Liver (tissue), 9 donors: ENCODE data around the gene RGS7. TPM values are rescaled to one million over a fixed set of nuclear protein-coding genes. Genes with fewer than 3 reads are reported as not detected.

Experiments
- DNase-seq: peaks from one replicate; pipeline ENCODE4 v3.0.0-alpha.2; 2017; ENCODE audit warnings: low spot score
- H3K27ac ChIP-seq, 2 donors: one replicate each; pipeline ENCODE4 v1.7.0; 2013; ENCODE audit warnings: inconsistent platforms in 2 of 2, low read length in 2 of 2, control low read depth in 1 of 2, low read depth in 1 of 2, mild to moderate bottlenecking in 1 of 2
- H3K27me3 ChIP-seq, 4 donors: one replicate each; pipeline versions ENCODE4 v1.6.1 to v1.7.0; 2013; ENCODE audit warnings: low read length in 3 of 4, inconsistent platforms in 1 of 4, mild to moderate bottlenecking in 1 of 4, moderate library complexity in 1 of 4; ENCODE audit not compliant: control insufficient read depth in 4 of 4, insufficient read depth in 4 of 4
- H3K36me3 ChIP-seq, 4 donors: one replicate each; pipeline versions ENCODE4 v1.6.1 to v1.7.0; 2013; ENCODE audit warnings: low read length in 3 of 4, mild to moderate bottlenecking in 3 of 4, low read depth in 1 of 4, moderate library complexity in 1 of 4; ENCODE audit not compliant: control insufficient read depth in 4 of 4, insufficient read depth in 3 of 4
- H3K4me1 ChIP-seq, 4 donors: one replicate each; pipeline versions ENCODE4 v1.6.1 to v1.7.0; 2013; ENCODE audit warnings: low read length in 3 of 4, mild to moderate bottlenecking in 3 of 4, moderate library complexity in 1 of 4; ENCODE audit not compliant: control insufficient read depth in 4 of 4, insufficient read depth in 4 of 4
- H3K4me3 ChIP-seq, 3 donors: one replicate each; pipeline versions ENCODE4 v1.6.1 to v1.7.0; 2013; ENCODE audit warnings: low read length in 3 of 3, control low read depth in 1 of 3, low read depth in 1 of 3, mild to moderate bottlenecking in 1 of 3
- H3K9ac ChIP-seq, 2 donors: one replicate each; pipeline ENCODE4 v1.7.0; 2013; ENCODE audit warnings: low read length in 2 of 2, mild to moderate bottlenecking in 2 of 2, moderate library complexity in 2 of 2, control low read depth in 1 of 2, low read depth in 1 of 2
- H3K9me3 ChIP-seq, 4 donors: one replicate each; pipeline versions ENCODE4 v1.6.1 to v1.7.0; 2013; ENCODE audit warnings: low read length in 3 of 4; ENCODE audit not compliant: control insufficient read depth in 4 of 4
- ATF3 ChIP-seq: IDR thresholded peaks from 2 replicates; pipeline ENCODE4 v1.6.1; 2016; ENCODE audit warnings: antibody characterized with exemption
- CTCF ChIP-seq: fragments of 150-350 bp; IDR thresholded peaks from 2 replicates; pipeline ENCODE4 v1.5.1; 2017; ENCODE audit warnings: improper control_type of control experiment, low read depth, low read length; ENCODE audit not compliant: missing input control
- EGR1 ChIP-seq, 2 donors: IDR thresholded peaks; 2 replicates each; pipeline ENCODE4 v1.6.1; 2016 to 2018; ENCODE audit warnings: antibody characterized with exemption in 2 of 2, low read depth in 2 of 2
- FOXA1 ChIP-seq: IDR thresholded peaks from 2 replicates; pipeline ENCODE4 v1.6.1; 2016; ENCODE audit warnings: antibody characterized with exemption
- FOXA2 ChIP-seq: IDR thresholded peaks from 2 replicates; pipeline ENCODE4 v1.6.1; 2016; ENCODE audit warnings: antibody characterized with exemption
- GABPA ChIP-seq, 2 donors: IDR thresholded peaks in 1 of 2; conservative IDR thresholded peaks in 1 of 2; 2 replicates each; pipeline ENCODE4 v1.6.1; 2016; ENCODE audit warnings: antibody characterized with exemption in 2 of 2, mild to moderate bottlenecking in 1 of 2, moderate library complexity in 1 of 2
- HNF4A ChIP-seq, 2 donors: conservative IDR thresholded peaks; 2 replicates each; pipeline ENCODE4 v1.6.1; 2016; ENCODE audit warnings: antibody characterized with exemption in 2 of 2, mild to moderate bottlenecking in 2 of 2
- HNF4G ChIP-seq: IDR thresholded peaks from 2 replicates; pipeline ENCODE4 v1.6.1; 2016; ENCODE audit warnings: antibody characterized with exemption
- JUND ChIP-seq, 2 donors: IDR thresholded peaks; 2 replicates each; pipeline ENCODE4 v1.6.1; 2016; ENCODE audit warnings: antibody characterized with exemption in 2 of 2
- MAX ChIP-seq: IDR thresholded peaks from 2 replicates; pipeline ENCODE4 v1.6.1; 2016; ENCODE audit warnings: antibody characterized with exemption
- NR2F2 ChIP-seq: IDR thresholded peaks from 2 replicates; pipeline ENCODE4 v1.6.1; 2016; ENCODE audit warnings: antibody characterized with exemption
- RAD21 ChIP-seq, 2 donors: IDR thresholded peaks; 2 replicates each; pipeline ENCODE4 v1.6.1; 2016; ENCODE audit warnings: antibody characterized with exemption in 2 of 2, mild to moderate bottlenecking in 2 of 2
- REST ChIP-seq: IDR thresholded peaks from 2 replicates; pipeline ENCODE4 v1.6.1; 2016; ENCODE audit warnings: antibody characterized with exemption, mild to moderate bottlenecking
- RXRA ChIP-seq, 2 donors: IDR thresholded peaks; 2 replicates each; pipeline ENCODE4 v1.6.1; 2017 to 2018; ENCODE audit warnings: antibody characterized with exemption in 2 of 2, mild to moderate bottlenecking in 1 of 2
- SP1 ChIP-seq: IDR thresholded peaks from 2 replicates; pipeline ENCODE4 v1.6.1; 2018; ENCODE audit warnings: antibody characterized with exemption, mild to moderate bottlenecking
- TAF1 ChIP-seq: conservative IDR thresholded peaks from 2 replicates; pipeline ENCODE4 v1.6.1; 2016; ENCODE audit warnings: antibody characterized with exemption, mild to moderate bottlenecking
- YY1 ChIP-seq: IDR thresholded peaks from 2 replicates; pipeline ENCODE4 v1.6.1; 2016; ENCODE audit warnings: antibody characterized with exemption, mild to moderate bottlenecking
- ZBTB33 ChIP-seq: IDR thresholded peaks from 2 replicates; pipeline ENCODE4 v1.6.1; 2016; ENCODE audit warnings: antibody characterized with exemption
- WGBS: extraction: QIAGEN DNeasy Blood & Tissue Kit; methylation state at CpG from one replicate; pipeline ENCODE4 v1.1.7; 2013; 5-methylcytosine and 5-hydroxymethylcytosine counted together
- polyA plus RNA-seq, 2 donors: library from polyadenylated mRNA; stranded (reverse) in 1 of 2; unstranded in 1 of 2; fragments of 200-250 nt in 1 of 2; fragments of >200 nt in 1 of 2; fragmentation: Nextera tagmentation in 1 of 2; extraction: Ambion mirVana in 1 of 2; gene quantifications; one replicate each; pipeline versions ENCODE4 v1.2.1 to v1.2.3, GENCODE V29; 2013 to 2015
- total RNA-seq, 2 donors: library from RNA; depleted of rRNA; stranded (reverse); fragments of >200 nt; gene quantifications; one replicate each; pipeline ENCODE4 v1.2.3, GENCODE V29; 2014
- donor health status: healthy.
- donor health status: healthy.
- donor health status: healthy.
- donor health status: healthy.
- donor health status: healthy.

The RGS7 gene
- total and polyA plus RNA-seq, 4 donors, result 0.05 to 0.18 TPM; not detected in 2

GRCh38 chr1:240836271-240836670, 520.7 kb downstream of the RGS7 start:
- TF ChIP-seq RAD21 (IDR thresholded peaks at IDR 0.05) (no peak), YY1 (no peak), HNF4A (conservative IDR thresholded peaks at IDR 0.05) (no peak), FOXA2 (no peak), EGR1 (IDR thresholded peaks at IDR 0.05; ENCODE audit: low read depth in 2 of 2) (no peak), NR2F2 (no peak), RXRA (IDR thresholded peaks at IDR 0.05) (no peak), FOXA1 (no peak), ZBTB33 (no peak), GABPA (IDR thresholded peaks at IDR 0.05 in 1 of 2, conservative IDR thresholded peaks at IDR 0.05 in 1 of 2) (no peak), JUND (IDR thresholded peaks at IDR 0.05) (no peak), TAF1 (no peak), MAX (no peak), ATF3 (no peak), HNF4G (no peak), REST (no peak), SP1 (no peak), CTCF (no peak)
- Histone ChIP-seq H3K27me3 (peaks cover 0 to 2% (median 0%) of the 10 kb centered on the region in 4 donors), H3K9ac (no peak overlapping the region), H3K9me3 (no peaks in the 10 kb centered on the region), H3K36me3 (no peaks in the 10 kb centered on the region), H3K4me3 (no peak overlapping the region), H3K4me1 (no peaks in the 10 kb centered on the region), H3K27ac (no peak overlapping the region)
- no peak for DNase-seq
- WGBS, result 44% methylated on average over 1 of the region's 1 CpG
